Activated CD4-positive, CD25-positive, alpha-beta regulatory T cell treated with anti-CD3 and anti-CD28 coated beads, Interleukin-2, amount 50 U/mL, for 24 hours (primary cell): Measurements from ENCODE around the gene ZFP14.

Source experiments
- ATAC-seq, 2 donors: fragments of 150-1000 bp; cut with Tn5 transposase; one replicate each; pipeline ENCODE4 v1.10.0; 2021; ENCODE audit warnings: mild to moderate bottlenecking in 1 of 2, moderate library complexity in 1 of 2

The ZFP14 gene

DNA sequence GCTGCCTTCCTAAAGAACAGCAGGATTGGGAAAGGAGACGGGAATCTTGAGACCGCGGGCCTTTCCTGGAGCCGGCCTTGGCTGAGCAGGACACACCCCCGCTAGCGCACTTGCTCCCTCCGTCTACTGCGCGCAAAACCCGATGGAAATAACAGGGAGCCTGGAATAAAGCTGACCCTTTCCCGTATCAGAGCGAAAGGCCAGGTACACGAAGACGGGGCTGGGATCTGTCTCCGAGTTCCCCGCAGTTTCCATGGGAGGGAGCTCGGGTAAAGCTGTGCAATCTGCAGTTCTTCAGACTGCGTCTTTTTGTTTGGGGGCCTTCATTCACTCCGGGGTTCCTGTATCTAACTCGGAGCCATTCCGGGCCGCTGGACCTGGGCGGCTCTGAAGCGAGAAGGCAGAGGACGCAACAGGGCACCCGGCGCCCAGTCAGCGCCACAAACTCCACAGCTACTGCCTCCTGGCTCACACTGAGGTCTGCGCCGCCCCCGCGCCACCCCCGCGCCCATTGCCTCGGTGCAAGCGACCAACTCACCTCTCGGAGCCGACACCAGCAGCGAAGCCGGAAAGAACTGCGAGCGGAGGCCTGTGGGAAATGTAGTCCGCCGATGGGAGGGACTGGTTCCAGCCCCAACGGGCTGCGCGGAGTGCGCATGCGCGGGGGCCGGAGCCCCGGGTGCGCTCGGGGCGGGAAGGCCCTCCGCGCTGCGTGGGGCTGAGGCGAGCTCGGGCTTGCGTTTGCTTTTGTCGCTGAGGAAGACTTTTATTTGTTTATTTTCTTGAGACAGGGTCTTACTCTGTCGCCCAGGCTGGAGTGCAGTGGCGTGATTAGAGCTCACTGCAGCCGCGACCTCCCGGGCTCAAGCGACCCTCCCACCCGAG is at the start of gene ZFP14:
TSS of gene ZFP14 (minus strand) at position 577 of the 885 bp plus-strand sequence. CDS start 11,309 bp downstream, outside the sequence.
- ATAC-seq = peak; percentile 100

DNA sequence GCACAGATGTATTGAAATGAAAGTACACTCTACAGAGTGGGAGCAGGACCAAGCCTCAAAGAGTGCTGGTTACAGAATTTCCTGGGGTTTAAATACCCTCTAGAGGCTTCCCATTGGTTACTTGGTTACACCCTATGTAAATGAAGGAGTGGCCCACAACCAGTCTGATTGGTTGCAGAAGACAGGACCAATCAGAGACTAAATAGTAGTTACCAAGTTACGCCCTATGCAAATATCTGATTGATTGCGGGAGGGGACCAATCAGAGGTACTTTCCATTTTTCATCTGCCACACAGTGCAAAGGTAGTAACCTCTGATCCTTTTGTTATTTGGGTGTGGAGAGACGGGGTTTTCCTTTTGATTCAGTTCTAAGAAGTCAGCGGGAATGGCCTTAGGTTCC is 44.9 kb upstream of the ZFP14 start:
- ATAC-seq = no peak

DNA sequence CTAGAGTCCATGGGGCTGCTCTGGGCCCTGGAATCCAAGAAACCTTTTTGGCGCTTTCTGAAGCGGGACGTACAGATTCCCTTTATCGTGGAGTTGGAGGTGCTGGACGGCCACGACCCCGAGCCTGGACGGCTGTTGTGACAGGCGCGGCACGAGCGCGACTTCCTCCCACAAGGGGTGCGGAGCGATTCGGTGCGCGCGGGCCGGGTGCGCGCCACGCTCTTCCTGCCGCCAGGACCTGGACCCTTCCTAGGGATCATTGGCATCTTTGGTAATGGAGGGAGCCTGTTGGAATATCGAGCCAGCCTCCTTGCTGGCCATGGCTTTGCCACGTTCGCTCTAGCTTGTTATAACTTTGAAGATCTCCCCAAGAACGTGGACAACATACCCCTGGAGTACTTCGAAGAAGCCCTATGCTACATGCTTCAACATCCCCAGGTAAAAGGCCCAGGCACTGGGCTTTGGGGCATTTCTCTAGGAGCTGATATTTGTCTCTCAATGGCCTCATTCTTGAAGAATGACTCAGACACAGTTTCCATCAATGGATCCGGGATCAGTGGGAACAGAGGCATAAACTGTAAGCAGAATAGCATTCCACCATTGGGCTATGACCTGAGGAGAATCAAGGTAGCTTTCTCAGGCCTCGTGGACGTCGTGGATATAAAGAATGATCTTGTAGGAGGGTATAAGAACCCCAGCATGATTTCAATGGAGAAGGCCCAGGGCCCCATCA is 42.9 kb upstream of the ZFP14 start:
- ATAC-seq = no peak

DNA sequence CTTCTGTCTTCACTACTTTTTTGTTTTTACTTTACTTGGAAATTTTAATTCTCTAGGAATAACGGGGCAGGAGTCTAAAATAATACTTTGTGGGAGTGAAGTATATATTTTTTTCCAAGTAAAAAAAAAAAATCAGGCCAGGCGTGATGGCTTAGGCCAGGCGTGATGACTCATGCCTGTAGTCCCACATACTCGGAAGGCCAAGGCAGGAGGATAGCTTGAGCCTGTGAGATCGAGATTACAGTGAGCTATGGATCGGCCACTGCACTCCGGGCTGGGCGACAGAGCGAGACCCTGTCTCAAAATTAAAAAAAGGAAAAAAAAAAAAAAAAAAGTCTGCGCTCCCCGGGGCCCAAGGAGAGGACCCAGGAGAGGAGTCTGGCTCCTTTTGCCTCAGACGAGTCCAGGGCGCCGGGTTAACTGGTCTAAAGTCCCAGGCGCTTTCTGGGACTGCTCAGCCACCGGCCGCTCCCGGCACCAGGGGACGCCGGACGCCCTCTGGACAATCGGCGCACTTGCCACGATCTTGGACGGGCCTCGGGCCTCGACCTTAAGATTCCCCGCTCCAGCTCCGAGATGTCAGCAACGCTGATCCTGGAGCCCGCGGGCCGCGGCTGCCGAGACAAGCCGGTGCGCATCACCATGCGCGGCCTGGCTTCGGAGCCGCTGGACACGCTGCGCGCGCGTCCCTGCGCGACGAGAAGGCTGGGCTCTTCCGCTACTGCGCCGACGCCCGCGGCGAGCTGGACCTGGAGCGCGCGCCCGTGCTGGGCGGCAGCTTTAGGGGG is 42.2 kb upstream of the ZFP14 start:
- no peak for ATAC-seq

DNA sequence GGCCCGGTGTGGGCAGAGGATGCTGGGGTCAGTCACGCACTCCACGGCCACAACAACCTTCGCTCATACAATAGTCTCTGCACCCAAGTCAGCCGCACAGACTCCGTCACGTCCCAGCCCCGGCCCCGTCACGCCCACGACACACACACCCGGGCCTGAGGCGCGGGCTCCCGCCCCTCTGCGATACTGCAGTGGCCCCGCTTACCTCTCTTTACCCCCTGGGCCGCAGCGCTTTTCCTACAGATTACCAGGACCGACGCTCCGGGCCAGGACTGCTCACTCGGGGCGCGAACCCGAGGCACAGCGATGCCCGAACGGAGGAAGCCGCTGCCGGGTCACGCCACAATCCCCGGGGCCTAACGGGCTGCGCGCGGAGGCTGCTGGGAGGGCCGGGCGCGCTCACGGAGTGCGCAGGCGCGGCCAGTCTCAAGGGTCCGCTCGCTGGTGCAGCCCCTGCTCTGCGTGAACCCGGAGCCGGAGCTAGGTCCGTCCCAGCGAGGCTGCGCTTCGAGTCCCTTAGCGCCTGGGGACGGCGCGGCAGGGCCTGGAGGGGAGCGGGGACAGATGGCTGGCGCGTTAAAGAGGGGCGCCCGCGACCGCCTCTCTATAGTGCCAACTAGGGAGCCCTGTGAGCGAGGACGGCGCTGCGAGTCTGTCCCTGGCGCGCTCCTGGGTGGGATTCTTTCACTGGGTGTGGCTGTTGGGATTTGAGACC is 39.4 kb upstream of the ZFP14 start, which contains the start of gene ZFP82:
TSS of gene ZFP82 (minus strand) at position 358 of the 715 bp plus-strand sequence. CDS start 8,855 bp downstream, outside the sequence.
- peak; percentile 95 to 96 for ATAC-seq

DNA sequence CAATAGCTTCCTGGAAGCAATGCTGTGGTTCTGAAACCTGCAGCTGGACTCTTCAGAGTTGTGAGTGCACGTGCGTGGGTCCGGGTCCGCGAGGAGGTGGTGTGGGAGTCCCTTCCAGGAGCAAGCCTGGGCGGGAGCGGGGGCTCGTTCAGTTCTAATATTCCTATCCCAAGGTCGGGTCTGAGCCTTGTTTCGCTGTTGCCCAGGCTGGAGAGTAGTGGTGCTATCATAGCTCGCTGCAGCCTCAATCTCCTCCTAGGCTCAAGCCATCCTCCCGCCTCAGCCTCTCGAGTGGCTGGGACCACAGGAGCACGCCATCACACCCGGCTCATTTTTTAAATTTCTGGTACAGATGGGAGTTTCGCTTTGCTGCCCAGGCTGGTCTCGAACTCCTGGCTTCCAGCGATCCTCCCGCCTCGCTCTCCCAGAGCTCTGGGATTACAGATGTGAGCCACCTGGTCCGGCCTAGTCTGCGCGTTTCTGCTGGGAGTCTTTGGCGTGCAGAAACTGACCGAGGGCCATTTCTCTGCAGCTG is 38.8 kb upstream of the ZFP14 start:
- ATAC-seq = no peak

DNA sequence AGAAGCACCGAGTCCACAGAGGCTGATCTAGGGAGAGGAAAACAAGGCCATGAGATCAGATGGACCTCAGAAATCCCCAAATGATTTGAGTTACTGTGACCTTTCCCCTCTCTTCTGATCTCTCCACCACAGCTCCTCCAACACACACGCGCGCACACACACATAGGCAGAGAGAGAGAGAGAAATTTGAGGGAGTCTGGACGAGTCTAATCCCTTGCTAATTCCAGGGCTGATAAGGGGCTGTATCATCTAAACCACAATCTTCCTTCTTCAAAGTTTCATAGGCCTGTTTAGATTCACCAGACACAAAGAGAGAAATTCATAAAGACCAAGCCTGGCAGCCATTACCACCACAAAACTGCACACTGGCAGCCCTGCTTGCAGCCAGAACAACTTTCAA is 30.8 kb upstream of the ZFP14 start:
- ATAC-seq = no peak

DNA sequence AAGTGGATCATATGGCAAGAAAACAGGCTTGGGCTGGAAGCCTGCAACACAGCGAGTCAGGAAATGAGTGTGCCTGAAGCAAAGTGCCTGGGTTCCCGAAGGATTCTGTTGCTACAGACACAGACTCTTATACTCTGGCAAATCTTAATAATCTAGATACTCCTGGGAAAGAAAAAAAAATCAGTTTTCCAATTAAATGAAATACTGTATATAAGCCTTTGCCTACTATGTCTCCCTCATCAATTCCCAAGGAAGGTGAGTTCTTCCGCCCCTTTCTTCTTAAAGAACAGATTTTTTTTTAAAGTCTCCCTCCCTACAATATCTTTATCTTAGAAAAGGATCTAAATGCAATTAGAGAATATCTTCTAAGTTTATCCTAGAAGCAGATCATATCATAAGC is 29.1 kb upstream of the ZFP14 start:
- no peak for ATAC-seq

DNA sequence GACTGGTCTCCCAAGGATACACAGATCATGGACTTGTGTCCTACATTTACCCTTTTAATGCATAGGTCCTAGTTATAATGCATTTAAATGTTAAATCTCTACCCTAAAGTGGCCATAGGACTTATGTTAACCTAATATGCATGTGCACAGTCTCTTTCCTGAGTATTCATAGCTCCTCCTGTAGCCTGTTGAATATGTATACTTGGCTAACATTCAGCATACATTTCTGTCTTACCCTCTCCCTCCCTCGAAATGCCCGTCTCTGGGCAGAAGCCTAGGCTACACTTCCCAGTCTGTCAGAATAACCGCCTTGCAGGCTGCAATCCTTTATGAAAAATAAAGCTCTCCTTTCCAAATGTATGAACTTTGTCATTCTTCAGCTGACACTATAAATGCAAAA is 25.5 kb upstream of the ZFP14 start:
- no peak for ATAC-seq

DNA sequence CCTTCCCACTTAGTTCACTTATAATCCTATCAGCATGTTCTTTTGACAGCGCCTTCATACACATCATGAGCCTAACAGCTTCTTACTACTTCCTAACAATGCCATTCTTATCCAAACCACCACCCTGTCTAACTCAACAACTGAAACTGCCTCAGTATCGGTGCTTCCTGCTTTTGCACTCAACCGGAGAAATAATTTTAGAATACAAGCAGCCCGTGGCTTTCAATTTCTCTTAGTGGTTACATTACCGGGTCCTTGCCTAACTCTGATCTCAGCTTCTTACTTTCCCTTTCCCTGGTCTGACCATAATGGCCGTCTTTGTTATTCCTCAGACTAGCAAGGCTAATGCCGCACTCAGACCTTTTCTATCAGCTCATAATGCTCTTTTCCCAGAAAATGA is 22.5 kb upstream of the ZFP14 start:
- no peak for ATAC-seq

DNA sequence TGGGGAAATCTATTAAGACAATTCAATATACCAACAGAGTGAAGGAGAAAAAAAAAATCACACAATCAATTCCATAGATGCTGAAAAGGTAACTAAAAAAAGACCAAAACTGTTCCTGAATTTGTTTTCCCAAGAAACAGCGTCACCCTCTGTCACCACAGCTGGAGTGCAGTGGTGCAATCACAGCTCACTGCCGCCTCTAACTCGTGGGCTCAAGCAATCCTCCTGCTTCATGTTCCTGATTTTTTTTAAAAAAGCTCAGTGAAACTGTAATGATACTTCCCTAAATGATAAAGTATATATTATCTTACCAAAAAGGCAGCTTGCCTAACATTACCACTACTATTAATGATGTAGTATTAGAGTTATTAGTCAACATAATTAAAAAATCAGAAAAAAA is 19.6 kb upstream of the ZFP14 start:
- no peak for ATAC-seq

DNA sequence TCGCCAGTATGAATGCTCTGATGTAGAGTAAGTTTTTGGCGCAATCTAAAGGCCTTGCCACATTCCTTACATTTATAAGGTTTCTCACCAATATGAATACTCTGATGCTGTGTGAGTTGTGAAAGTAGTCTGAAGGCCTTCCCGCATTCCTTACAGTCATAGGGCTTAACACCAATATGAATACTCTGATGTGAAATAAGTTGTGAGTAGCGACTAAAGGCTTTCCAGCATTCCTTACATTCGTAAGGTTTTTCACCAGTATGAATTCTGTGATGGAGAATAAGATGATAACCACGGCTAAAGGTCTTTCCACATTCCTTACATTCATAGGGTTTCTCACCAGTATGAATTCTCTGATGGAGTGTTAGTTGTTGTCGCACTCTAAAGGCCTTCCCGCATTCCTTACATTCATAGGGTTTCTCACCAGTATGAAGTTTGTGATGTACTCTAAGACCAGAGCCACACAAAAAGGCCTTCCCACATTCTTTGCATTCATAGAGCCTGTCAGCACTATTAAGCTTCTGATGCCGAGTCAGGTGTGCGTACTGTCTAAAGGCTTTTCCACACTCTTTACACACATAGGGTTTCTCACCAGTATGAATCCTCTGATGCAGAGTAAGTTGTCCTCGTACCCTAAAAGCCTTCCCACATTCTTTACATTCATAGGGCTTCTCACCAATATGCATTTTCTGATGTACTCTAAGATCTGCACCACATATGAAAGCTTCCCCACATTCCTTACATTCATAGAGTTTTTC is 14.1 kb upstream of the ZFP14 start:
- ATAC-seq = no peak

DNA sequence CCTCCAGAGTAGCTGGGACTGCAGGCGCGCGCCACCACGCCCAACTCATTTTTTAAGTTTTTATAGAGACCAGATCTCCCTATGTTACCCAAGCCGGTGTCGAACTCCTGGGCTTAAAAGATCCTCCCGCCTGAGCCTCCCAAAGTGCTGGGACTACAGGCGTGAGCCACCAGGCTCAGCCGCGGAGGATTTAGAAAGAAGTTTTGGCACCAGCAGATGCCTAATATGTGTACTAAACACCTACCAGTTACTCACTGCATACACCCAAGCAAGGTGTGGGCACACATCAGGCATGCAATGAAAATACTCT is 464 bp upstream of the ZFP14 start:
- no peak for ATAC-seq

DNA sequence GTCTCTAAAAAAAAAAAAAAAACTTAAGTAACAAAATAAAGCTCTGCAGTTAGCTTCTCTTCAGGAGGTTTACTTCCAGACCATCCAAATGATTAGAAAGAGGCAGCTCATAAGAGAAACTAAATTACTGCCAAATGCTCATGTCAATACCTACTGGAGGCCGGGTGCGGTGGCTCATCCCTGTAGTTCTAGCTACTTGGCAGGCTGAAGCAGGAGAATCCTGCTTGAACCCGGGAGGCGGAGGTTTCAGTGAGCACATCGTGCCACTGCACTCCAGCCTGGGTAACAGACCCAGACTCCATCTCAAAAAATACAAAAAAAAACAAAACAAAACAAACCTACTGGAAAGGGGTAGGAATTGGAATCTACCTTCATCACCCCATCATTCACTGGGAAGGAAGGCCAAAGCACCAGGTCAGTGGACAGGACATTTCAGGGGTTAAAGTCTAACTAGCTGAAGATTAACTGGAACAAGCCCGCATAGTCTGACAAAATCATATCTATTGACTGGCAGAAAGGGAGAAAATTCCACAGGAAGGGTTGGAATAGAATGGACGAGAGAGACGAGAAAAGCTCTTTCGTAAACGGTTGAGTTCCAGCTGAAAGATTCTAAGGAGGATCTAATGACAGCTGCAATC is 1.3 kb downstream of the ZFP14 start:
- ATAC-seq = no peak

DNA sequence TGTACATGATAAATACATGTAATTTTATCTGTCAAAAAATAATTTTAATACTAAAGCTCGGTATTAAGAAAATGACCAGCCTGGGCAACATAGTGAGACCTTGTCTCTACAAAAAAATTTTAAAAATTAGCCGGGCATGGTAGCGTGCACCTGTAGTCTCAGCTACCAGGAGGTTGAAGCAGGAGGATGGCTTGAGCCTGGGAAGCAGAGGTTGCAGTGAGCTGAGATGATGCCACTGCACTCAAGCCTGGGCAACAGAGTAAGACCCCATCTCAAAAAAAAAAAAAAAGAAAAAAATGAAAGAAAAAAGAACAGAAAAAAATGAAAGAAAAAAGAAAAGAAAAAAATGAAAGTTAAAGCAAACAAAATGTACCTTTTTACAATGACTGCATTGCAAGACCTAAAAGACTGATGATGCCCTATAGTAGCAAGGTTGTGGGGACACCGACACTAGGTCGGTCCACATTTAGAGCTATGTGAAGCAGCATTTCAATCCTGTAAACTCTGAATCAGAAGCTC is 5.3 kb downstream of the ZFP14 start:
- no peak for ATAC-seq

DNA sequence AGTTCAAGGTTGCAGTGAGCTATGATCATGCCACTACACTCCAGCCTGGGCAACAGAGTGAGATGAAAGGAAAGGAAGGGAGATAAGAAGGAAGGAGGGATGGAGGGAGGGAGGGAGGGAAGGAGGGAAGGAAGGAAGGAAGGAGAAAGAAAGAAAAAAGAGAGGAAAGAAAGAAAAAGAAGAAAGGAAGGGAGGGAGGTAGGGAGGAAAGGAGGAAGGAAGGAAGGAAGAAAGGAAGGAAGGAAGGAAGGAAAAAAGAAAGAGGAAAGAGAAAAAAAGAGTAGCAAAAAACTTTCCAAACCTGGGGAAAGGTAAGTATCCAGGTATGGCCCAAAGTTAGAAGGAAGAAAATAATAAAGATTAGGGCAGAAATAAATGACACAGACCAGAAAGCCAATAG is 7.1 kb downstream of the ZFP14 start:
- ATAC-seq = no peak

DNA sequence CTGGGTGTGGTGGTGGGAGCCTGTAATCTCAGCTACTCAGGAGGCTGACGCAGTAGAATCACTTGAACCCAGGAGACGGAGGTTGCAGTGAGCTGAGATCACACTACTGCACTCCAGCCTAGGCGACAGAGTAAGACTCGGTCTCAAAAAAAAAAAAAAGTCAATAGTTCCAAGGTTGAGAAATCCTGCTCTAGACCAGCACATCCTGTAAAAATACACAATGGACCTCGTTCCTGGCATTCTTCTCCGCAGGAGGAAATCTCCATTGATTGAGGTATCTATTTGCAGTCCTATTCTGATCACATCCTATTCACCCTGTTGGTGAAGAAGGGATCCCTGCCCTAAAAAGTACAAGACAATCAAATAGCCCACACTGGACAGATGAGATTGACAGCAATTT is 15.2 kb downstream of the ZFP14 start:
- no peak for ATAC-seq

DNA sequence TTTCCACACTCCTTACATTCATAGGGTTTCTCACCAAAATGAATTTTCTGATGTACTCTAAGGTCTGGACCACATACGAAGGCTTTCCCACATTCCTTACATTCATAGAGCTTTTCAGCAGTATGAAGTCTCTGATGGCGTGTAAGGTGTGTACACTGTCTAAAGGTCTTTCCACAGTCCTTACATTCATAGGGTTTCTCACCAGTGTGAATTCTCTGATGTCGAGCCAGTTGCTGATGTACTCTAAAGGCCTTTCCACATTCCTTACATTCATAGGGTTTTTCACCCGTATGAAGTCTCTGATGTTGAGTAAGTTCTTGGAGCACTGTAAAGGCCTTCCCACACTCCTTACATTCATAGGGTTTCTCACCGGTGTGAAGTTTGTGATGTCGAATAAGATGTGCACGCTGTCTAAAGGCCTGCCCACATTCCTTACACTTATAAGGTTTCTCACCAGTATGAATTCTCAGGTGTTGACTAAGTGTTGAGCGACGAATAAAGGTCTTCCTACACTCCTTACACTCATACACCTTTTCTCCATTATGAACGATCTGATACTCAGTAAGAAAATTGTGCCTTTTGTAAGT is 38.1 kb downstream of the ZFP14 start:
- ATAC-seq = no peak

DNA sequence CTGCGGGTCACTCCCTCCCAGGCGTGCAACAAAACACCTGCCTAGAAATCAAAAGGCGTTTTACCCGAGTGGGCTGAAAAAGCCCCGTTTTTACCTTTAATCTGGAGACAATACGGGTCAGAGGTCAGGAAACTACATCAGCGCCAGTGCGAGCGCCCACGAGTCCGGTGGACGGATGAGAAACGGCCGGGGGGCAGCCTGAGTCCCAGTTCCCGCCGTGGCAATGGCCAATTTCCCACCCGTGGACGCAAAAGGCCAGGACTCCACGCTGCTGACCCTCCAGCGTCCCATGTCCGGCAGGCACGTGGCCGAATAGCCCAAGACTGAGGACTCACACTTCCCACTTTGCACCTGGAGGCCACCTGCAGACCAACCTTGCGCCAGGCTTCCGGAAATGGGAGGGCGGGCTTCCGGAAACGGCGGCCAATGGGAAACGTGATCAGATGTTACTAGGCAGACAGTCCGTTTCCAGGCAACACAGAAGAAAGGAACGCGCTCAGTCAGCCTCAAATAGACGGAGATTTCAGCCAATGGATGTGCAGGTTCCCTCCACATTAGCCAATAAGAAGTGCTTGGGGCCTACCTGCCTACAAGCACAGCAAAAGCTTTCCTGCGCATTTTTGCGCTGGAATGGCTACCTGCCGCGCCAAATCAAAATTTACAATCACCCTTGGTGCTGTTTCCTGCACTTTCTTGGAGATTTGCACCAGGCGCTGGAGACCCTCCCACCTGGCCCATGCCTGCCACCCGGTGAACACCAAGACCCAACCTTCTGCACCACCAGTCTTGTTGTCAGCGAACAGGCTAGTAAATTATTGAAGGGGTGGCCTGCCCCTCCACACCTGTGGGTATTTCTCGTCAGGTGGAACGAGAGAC is 47.4 kb downstream of the ZFP14 start:
- peak; percentile 98 to 100 for ATAC-seq
